NCI-H146 treated with DMSO at 0.1 percent for 48 hours (cell line): Measurements from ENCODE around the gene ROR1.
"Not testable (repeated sequence)": the region's sequence is repeated elsewhere in the genome, so short reads cannot be mapped to it uniquely, and the experiment has no call there.

Experiments
- DNase-seq: peaks from one replicate; lab custom pipeline; 2025; ENCODE audit not compliant: unreplicated experiment; lab: John Stamatoyannopoulos, UW

Gene ROR1

GRCh38 chr1:64084451-64084850 lies 310.6 kb downstream of the ROR1 start:
- no peak for DNase-seq

DNA sequence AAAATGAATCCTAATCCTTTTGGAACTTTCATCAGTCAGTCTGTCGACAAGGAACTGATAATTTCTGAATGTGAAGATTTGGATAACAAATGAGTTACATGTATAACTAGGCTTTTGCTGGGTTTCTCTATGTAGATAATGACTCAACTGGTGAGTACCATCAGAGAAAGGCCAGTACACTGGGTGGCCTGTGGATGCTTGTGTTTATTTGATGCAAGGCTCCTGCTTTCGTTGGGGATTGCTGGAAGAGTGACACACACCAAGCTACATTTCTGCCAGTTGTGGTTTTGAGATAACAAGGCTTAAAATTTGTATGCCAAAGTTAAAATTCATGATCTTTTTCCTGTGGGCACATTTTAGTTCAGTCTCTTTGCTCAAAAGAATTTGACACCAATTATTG lies 314.0 kb downstream of the ROR1 start:
- DNase-seq: no peak

DNA sequence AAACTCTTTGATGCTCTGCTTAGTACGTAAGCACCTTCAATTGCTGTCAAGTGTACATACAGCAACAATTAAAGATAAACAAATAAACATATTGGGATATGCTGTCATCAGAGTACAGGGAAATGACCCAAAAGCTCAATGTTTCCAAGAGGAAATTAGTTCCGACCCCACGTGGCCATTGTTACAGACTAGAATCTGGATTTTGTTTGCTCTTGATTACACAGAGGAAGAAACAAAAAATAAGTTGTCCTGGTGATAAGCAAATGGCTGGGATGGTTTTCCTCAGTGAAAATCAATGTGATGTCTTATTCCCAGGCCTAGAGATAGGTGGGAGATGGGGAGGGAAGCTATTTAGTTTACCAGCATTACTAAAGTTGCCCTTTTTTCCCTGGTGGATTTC lies 316.6 kb downstream of the ROR1 start:
- no peak for DNase-seq

DNA sequence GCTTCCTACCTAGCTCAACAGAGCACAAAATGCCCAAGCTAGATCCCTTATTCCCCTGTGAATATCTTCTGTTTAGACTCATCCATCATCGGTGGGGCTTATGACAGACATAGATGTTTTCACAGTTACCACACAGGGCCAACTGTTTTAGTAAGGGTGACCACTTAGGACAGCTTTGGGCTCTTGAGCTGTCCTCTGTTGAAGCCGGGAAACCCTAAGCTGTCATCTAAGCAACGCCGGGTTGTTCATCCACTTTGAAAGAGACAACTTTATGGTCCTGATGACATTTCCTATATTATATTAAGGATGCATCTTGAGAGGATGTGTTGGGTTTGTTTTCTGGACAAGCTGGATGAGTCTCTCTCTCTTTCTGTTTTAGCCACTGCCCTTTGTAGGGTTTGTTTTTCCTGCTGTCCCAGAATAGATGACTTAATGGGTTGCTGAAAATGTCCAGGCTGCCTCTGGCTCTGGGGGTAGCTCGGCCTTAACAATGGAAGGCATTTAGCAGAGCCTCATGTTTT lies 319.1 kb downstream of the ROR1 start:
- no peak for DNase-seq

- no peak for DNase-seq
Measured at GRCh38 chr1:64093941-64094340, 320.1 kb downstream of the ROR1 start.

GRCh38 chr1:64095832-64096231 lies 322.0 kb downstream of the ROR1 start:
- DNase-seq: no peak

DNA sequence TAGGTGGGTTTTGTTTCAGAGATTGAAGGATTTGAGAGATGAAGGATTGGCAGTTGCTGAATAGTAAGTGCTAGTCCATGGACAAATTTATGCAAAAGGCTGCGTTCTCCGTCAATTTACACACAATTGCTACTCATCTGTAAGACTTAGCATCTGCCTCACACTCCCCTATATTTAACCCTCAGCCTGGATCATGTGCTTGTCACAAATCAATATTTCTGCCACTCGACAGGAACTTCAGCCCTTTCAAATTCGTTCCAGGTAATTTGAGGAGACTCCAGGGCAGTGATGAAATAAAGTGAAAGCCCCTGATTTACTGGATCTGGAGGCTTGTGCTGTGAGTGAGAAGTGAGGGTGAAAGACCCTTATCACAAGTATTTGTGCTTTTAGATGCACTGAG lies 324.0 kb downstream of the ROR1 start:
- no peak for DNase-seq

GRCh38 chr1:64098436-64098835 lies 324.6 kb downstream of the ROR1 start:
- DNase-seq: no peak

GRCh38 chr1:64098846-64099582 lies 325.2 kb downstream of the ROR1 start:
- no peak for DNase-seq

GRCh38 chr1:64100791-64101190 lies 327.0 kb downstream of the ROR1 start:
- no peak for DNase-seq

- not testable (repeated sequence) for DNase-seq
Measured at GRCh38 chr1:64104585-64104984, 330.8 kb downstream of the ROR1 start.

DNA sequence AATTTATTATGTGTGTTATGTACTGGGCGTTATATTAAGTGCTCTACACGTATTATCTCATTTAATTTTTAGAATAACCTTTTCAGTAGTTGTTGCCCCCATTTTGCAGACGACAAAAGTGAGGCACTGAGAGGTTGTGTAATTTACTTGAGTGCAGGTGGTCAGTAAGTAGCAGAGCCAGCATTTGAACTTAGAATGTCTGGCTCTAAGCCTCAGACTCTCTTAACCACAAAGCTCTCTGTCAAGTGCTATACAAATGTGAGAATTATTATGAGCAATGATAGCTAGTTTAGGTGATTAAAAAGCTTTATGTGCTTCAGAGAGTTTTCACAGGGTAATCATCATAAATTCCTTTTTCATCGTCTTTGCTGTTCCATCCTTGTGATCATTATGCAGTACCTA lies 333.3 kb downstream of the ROR1 start:
- no peak for DNase-seq

GRCh38 chr1:64107632-64108031 lies 333.8 kb downstream of the ROR1 start:
- DNase-seq: no peak

- no peak for DNase-seq
Measured at GRCh38 chr1:64110924-64111777, 337.3 kb downstream of the ROR1 start.

GRCh38 chr1:64111787-64112186 lies 338.0 kb downstream of the ROR1 start:
- DNase-seq: no peak

- no peak for DNase-seq
Measured at GRCh38 chr1:64112281-64112680, 338.5 kb downstream of the ROR1 start.

GRCh38 chr1:64114012-64114525 lies 340.3 kb downstream of the ROR1 start:
- DNase-seq: no peak

- DNase-seq: no peak
Measured at GRCh38 chr1:64116537-64116936, 342.7 kb downstream of the ROR1 start.

DNA sequence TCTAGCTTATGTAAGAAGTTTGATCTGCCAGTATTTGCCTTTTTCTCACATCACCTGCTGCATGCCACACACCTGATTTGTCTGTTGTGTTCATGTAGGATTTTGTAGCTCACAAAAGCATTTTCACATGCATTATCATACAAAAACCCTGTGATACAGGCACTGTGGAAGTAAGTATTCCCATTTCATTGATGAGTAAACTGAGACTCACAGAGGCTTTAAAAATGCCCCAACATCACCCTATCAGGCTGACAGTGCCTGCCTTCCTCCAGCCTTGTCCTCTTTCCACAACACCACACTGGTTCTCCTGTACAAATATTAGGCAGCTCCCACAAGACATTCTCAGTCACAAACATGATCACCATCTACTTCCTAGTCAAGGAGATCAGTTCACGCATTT lies 343.7 kb downstream of the ROR1 start:
- DNase-seq: no peak

- DNase-seq: no peak
Measured at GRCh38 chr1:64121766-64122385, 348.1 kb downstream of the ROR1 start.

- DNase-seq: no peak
Measured at GRCh38 chr1:64122588-64122987, 348.8 kb downstream of the ROR1 start.
